CD4-positive, CD25-positive, alpha-beta regulatory T cell (primary cell): ENCODE data around the gene COQ7. TPM values are rescaled to one million over a fixed set of nuclear protein-coding genes. Genes with fewer than 3 reads are reported as not detected.

Experiments
- ATAC-seq, 2 donors: fragments of 150-1000 bp; cut with Tn5 transposase; one replicate each; pipeline ENCODE4 v1.10.0; 2021; ENCODE audit warnings: low read depth in 2 of 2, moderate number of reproducible peaks in 2 of 2, moderate library complexity in 1 of 2
- DNase-seq, 3 donors: peaks; one replicate each; pipeline versions ENCODE4 v3.0.0 to v3.0.0-alpha.2; 2012 to 2022; ENCODE audit warnings: mixed read lengths in 1 of 3
- H3K27ac ChIP-seq: one replicate; pipeline ENCODE4 v1.7.0; 2013; ENCODE audit warnings: mild to moderate bottlenecking, low read length; ENCODE audit not compliant: insufficient read depth, poor library complexity, severe bottlenecking
- H3K27me3 ChIP-seq: one replicate; pipeline ENCODE4 v1.7.0; 2013; ENCODE audit warnings: low read length; ENCODE audit not compliant: control insufficient read depth, insufficient read depth
- H3K36me3 ChIP-seq: one replicate; pipeline ENCODE4 v1.7.0; 2013; ENCODE audit warnings: mild to moderate bottlenecking, low read length, moderate library complexity; ENCODE audit not compliant: control insufficient read depth, insufficient read depth
- H3K4me1 ChIP-seq: 2 replicates; pipeline ENCODE4 v1.7.0; 2013; ENCODE audit warnings: mild to moderate bottlenecking, low read length; ENCODE audit not compliant: insufficient read depth, control insufficient read depth, poor library complexity, severe bottlenecking
- H3K4me3 ChIP-seq: one replicate; pipeline ENCODE4 v1.7.0; 2013; ENCODE audit warnings: low read depth, mild to moderate bottlenecking, low read length, moderate library complexity
- H3K9me3 ChIP-seq, 2 experiments: 1 replicate in 1 of 2; 2 replicates in 1 of 2; pipeline ENCODE4 v1.7.0; 2013; ENCODE audit warnings: low read length in 2 of 2, mild to moderate bottlenecking in 1 of 2, moderate library complexity in 1 of 2; ENCODE audit not compliant: control insufficient read depth in 2 of 2
- H3K27ac Mint-ChIP-seq, 3 donors: one replicate each; pipeline ENCODE4 v1.8.0; 2020 to 2022; ENCODE audit warnings: mild to moderate bottlenecking in 3 of 3, mixed read lengths in 3 of 3, moderate library complexity in 2 of 3
- H3K27me3 Mint-ChIP-seq: one replicate; pipeline ENCODE4 v1.8.0; 2022; ENCODE audit warnings: mild to moderate bottlenecking, mixed read lengths
- H3K36me3 Mint-ChIP-seq: one replicate; pipeline ENCODE4 v1.8.0; 2020; ENCODE audit warnings: mixed read lengths
- H3K4me1 Mint-ChIP-seq, 4 donors: one replicate each; pipeline ENCODE4 v1.8.0; 2020 to 2022; ENCODE audit warnings: mixed read lengths in 4 of 4, mild to moderate bottlenecking in 1 of 4
- H3K4me3 Mint-ChIP-seq, 4 donors: one replicate each; pipeline ENCODE4 v1.8.0; 2020 to 2022; ENCODE audit warnings: mild to moderate bottlenecking in 4 of 4, mixed read lengths in 4 of 4, moderate library complexity in 3 of 4
- H3K9me3 Mint-ChIP-seq, 7 donors: one replicate each; pipeline ENCODE4 v1.8.0; 2020 to 2022; ENCODE audit warnings: mixed read lengths in 7 of 7, mild to moderate bottlenecking in 3 of 7, moderate library complexity in 2 of 7
- polyA plus RNA-seq, 4 donors: library from polyadenylated mRNA; unstranded; fragments of 300-500 nt; fragmentation: Illumina TruSeq; gene quantifications; one replicate each; pipeline ENCODE4 v1.2.3, GENCODE V29; 2021
- total RNA-seq: library from RNA; stranded (reverse); gene quantifications from one replicate; pipeline ENCODE4 v1.2.3, GENCODE V29; 2022

Gene COQ7
- total and polyA plus RNA-seq, 5 donors from 2014 or later = 13.1 to 19.3 (median 18.2) TPM

DNA sequence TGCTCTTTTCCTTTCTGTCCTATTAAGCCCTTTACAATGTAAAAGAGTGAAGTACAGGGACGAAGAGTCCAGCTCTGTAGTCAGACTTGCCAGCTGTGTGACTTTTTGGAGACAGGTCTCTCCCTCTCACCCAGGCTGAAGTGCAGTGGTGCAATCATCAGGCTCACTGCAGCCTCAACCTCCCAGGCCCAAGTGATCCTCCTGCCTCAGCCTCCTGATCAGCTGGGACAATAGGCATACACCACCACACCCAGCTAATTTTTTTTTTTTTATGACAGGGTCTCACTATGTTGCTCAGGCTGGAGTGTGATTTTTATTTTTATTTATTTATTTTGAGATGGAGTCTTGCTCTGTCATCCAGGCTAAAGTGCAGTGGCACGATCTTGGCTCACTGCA lies 39.2 kb downstream of the COQ7 start:
- H3K4me1 Mint-ChIP-seq = no peaks in the 10 kb centered on the region

GRCh38 chr16:19108409-19109287 lies 41.2 kb downstream of the COQ7 start:
- Mint-ChIP-seq H3K27me3 (peaks cover 28% of the 10 kb centered on the region), H3K27ac (peak overlapping the region in 1 of 3 donors; percentile 56)

More for the DNA sequence above, 39.2 kb downstream of the COQ7 start:
- Histone ChIP-seq H3K9me3 (no peaks in the 10 kb centered on the region), H3K4me1 (no peaks in the 10 kb centered on the region), H3K4me3 (no peak overlapping the region), H3K27me3 (no peaks in the 10 kb centered on the region), H3K27ac (no peak overlapping the region), H3K36me3 (no peaks in the 10 kb centered on the region)
- ATAC-seq = no peak
- H3K27me3 Mint-ChIP-seq = peaks cover 33% of the 10 kb centered on the region
- H3K27ac Mint-ChIP-seq = no peak overlapping the region
- no peak for DNase-seq
- H3K36me3 Mint-ChIP-seq = no peaks in the 10 kb centered on the region
- no peak overlapping the region for H3K4me3 Mint-ChIP-seq
- H3K9me3 Mint-ChIP-seq = no peaks in the 10 kb centered on the region

GRCh38 chr16:19109288-19109664 lies 41.9 kb downstream of the COQ7 start:
- no peak overlapping the region for H3K4me3 ChIP-seq

More at GRCh38 chr16:19108409-19109287, 41.2 kb downstream of the COQ7 start:
- Histone ChIP-seq H3K36me3 (no peaks in the 10 kb centered on the region), H3K27me3 (peaks cover 2% of the 10 kb centered on the region), H3K9me3 (no peaks in the 10 kb centered on the region), H3K4me1 (no peaks in the 10 kb centered on the region), H3K4me3 (no peak overlapping the region), H3K27ac (no peak overlapping the region)
- no peaks in the 10 kb centered on the region for H3K9me3 Mint-ChIP-seq
- no peaks in the 10 kb centered on the region for H3K36me3 Mint-ChIP-seq
- H3K4me3 Mint-ChIP-seq = no peak overlapping the region
- no peak for ATAC-seq
- DNase-seq = no peak
- no peaks in the 10 kb centered on the region for H3K4me1 Mint-ChIP-seq

DNA sequence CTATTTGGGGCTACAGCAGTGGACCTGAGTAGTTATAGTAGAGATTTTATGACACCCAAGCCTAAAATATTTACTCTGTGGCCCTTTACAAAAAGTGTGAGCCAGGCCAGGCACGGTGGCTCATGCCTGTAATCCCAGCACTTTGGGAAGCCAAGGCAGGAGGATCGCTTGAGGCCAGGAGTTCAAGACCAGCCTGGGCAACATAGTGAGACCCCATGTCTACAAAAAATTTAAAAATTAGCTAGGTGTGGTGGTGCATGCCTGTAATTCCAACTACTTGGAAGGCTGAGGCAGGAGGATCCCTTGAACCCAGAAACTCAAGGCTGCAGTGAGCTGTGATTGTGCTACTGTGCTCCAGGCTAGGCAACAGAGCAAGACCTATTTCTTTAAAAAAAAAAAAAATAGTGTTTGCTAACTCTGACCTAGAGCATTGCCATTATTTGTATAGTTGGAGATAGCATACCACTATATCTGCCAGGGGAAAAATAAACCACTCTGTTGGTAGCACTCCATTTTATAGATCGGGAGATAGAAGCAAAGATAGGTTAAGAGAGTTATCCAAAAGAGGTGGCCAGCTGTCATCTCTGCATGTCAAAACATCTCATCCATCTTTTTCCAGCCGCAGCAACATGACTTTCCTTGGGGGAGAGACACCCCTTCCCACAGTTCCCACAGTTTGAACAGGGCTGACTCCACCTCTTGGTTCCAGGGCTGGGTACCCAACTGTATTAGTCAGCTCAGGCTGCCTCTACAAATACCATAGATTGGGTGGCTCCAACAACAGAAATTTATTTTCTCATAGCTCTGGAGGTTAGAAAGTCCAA lies 43.3 kb downstream of the COQ7 start:
- H3K4me1 ChIP-seq = no peaks in the 10 kb centered on the region
- no peak overlapping the region for H3K27ac ChIP-seq
- H3K9me3 ChIP-seq = no peaks in the 10 kb centered on the region
- H3K9me3 Mint-ChIP-seq = no peaks in the 10 kb centered on the region
- no peak overlapping the region for H3K4me3 ChIP-seq
- no peak for DNase-seq
- ATAC-seq = no peak
- peaks cover 26% of the 10 kb centered on the region for H3K27me3 Mint-ChIP-seq
- no peaks in the 10 kb centered on the region for H3K36me3 ChIP-seq
- H3K27me3 ChIP-seq = peaks cover 2% of the 10 kb centered on the region
- H3K4me3 Mint-ChIP-seq = no peak overlapping the region
- no peak overlapping the region for H3K27ac Mint-ChIP-seq
- H3K4me1 Mint-ChIP-seq = no peaks in the 10 kb centered on the region
- H3K36me3 Mint-ChIP-seq = no peaks in the 10 kb centered on the region

More at GRCh38 chr16:19109288-19109664, 41.9 kb downstream of the COQ7 start:
- no peaks in the 10 kb centered on the region for H3K36me3 Mint-ChIP-seq
- DNase-seq (no peak), ATAC-seq (no peak)
- H3K4me1 Mint-ChIP-seq = no peaks in the 10 kb centered on the region
- Histone ChIP-seq H3K4me1 (no peaks in the 10 kb centered on the region), H3K36me3 (no peaks in the 10 kb centered on the region), H3K27me3 (peaks cover 2% of the 10 kb centered on the region), H3K27ac (no peak overlapping the region), H3K9me3 (no peaks in the 10 kb centered on the region)
- H3K4me3 Mint-ChIP-seq = no peak overlapping the region
- H3K27ac Mint-ChIP-seq = no peak overlapping the region
- peaks cover 28% of the 10 kb centered on the region for H3K27me3 Mint-ChIP-seq
- H3K9me3 Mint-ChIP-seq = no peaks in the 10 kb centered on the region

- no peaks in the 10 kb centered on the region for H3K9me3 Mint-ChIP-seq
- no peak overlapping the region for H3K27ac ChIP-seq
- DNase-seq = no peak
- H3K9me3 ChIP-seq = no peaks in the 10 kb centered on the region
- H3K27ac Mint-ChIP-seq = no peak overlapping the region
- peaks cover 33% of the 10 kb centered on the region for H3K27me3 Mint-ChIP-seq
- H3K4me1 ChIP-seq = no peaks in the 10 kb centered on the region
- H3K4me3 ChIP-seq = no peak overlapping the region
- H3K27me3 ChIP-seq = peaks cover 2% of the 10 kb centered on the region
- H3K4me1 Mint-ChIP-seq = peaks cover 0 to under 1% (median under 1%) of the 10 kb centered on the region in 4 donors
- H3K36me3 ChIP-seq = no peaks in the 10 kb centered on the region
- H3K36me3 Mint-ChIP-seq = no peaks in the 10 kb centered on the region
- no peak for ATAC-seq
- H3K4me3 Mint-ChIP-seq = no peak overlapping the region
Measured at GRCh38 chr16:19112099-19112407, 44.6 kb downstream of the COQ7 start.

GRCh38 chr16:19113577-19114358 lies 46.4 kb downstream of the COQ7 start, which contains the start of gene ITPRIPL2:
Gene ITPRIPL2 (plus strand): TSS chr16:19113964. CDS start chr16:19114462, 498 bp downstream.
- Mint-ChIP-seq H3K36me3 (no peaks in the 10 kb centered on the region), H3K4me3 (no peak within 1 kb of the TSS)
- ATAC-seq = no peak

DNA sequence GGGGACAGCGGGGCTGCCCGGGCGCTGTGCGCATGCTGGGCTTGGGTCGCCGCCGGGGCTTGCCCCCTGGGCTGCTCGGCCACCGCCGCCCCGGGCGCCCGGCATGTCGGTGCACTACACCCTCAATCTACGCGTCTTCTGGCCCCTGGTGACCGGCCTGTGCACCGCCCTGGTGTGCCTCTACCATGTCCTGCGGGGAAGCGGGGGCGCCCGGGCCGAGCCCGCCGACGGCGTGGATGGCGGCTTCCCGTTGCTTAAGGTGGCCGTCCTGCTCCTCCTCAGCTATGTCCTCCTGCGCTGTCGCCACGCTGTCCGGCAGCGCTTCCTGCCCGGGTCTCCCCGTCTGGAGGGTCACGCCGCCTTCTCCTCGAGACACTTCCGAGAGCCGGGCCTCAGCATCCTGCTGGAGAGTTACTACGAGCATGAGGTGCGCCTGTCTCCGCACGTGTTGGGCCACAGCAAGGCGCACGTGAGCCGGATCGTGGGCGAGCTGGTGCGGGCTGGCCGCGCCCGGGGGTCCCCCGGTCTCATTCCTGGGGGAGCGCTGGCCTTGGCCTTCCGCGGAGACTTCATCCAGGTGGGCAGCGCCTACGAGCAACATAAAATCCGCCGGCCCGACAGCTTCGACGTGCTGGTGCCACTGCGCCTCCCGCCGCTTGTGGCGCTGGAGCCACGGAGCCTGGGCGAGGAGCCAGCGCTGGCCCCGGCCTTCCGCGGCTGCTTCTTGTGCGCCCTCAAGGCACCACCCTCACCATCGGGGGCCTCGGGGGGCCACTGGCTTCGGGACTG lies 47.1 kb downstream of the COQ7 start:
- no peaks in the 10 kb centered on the region for H3K9me3 ChIP-seq
- Mint-ChIP-seq H3K27me3 (peaks cover 36% of the 10 kb centered on the region), H3K27ac (no peak overlapping the region), H3K36me3 (no peaks in the 10 kb centered on the region), H3K4me3 (no peak overlapping the region), H3K9me3 (peaks cover 0 to 2% (median 0%) of the 10 kb centered on the region in 7 donors), H3K4me1 (peaks cover 0 to 13% (median 6%) of the 10 kb centered on the region in 4 donors)
- no peak overlapping the region for H3K27ac ChIP-seq
- H3K4me1 ChIP-seq = no peaks in the 10 kb centered on the region
- DNase-seq (no peak), ATAC-seq (no peak)
- H3K4me3 ChIP-seq = no peak overlapping the region
- peaks cover 7% of the 10 kb centered on the region for H3K27me3 ChIP-seq
- no peaks in the 10 kb centered on the region for H3K36me3 ChIP-seq

More at GRCh38 chr16:19113577-19114358, 46.4 kb downstream of the COQ7 start, which contains the start of gene ITPRIPL2:
- no peak within 1 kb of the TSS for H3K27ac ChIP-seq
- H3K9me3 ChIP-seq = no peaks in the 10 kb centered on the region
- no peak for DNase-seq
- H3K36me3 ChIP-seq = no peaks in the 10 kb centered on the region
- Mint-ChIP-seq H3K9me3 (no peaks in the 10 kb centered on the region), H3K4me1 (peaks cover 0 to 8% (median 2%) of the 10 kb centered on the region in 4 donors), H3K27ac (no peak within 1 kb of the TSS), H3K27me3 (peaks cover 31% of the 10 kb centered on the region)
- H3K4me3 ChIP-seq = no peak within 1 kb of the TSS
- peaks cover 7% of the 10 kb centered on the region for H3K27me3 ChIP-seq
- H3K4me1 ChIP-seq = no peaks in the 10 kb centered on the region
